GM23338 (cell line): ENCODE results near the gene ARL14. TPM values are rescaled to one million over a fixed set of nuclear protein-coding genes. Genes with fewer than 3 reads are reported as not detected.

Experiments
- ATAC-seq: fragments of 200-7000 bp; cut with Tn5 transposase; 3 replicates; pipeline ENCODE4 v1.9.1; 2020
- DNase-seq: peaks from one replicate; pipeline ENCODE4 v3.0.0-alpha.2; 2015; ENCODE audit warnings: low spot score
- H2AFZ ChIP-seq: fragments of 200-600 bp; sonication (generic); 2 replicates; pipeline ENCODE4 v1.8.0; 2016; ENCODE audit warnings: antibody characterized with exemption, mild to moderate bottlenecking, moderate library complexity
- H3F3A ChIP-seq: fragments of 200-600 bp; sonication (generic); replicated peaks from 2 replicates; pipeline ENCODE4 v1.8.0; 2017; ENCODE audit warnings: antibody characterized with exemption, mixed run types, low read depth
- H3K27ac ChIP-seq: fragments of 200-600 bp; sonication (generic); 2 replicates; pipeline ENCODE4 v1.6.1; 2016; ENCODE audit warnings: low read depth
- H3K27me3 ChIP-seq: fragments of 200-600 bp; sonication (generic); 2 replicates; pipeline ENCODE4 v1.8.0; 2016; ENCODE audit warnings: mild to moderate bottlenecking, mixed run types, moderate library complexity; ENCODE audit not compliant: insufficient read depth
- H3K36me3 ChIP-seq: fragments of 200-600 bp; sonication (generic); 2 replicates; pipeline ENCODE4 v1.8.0; 2016; ENCODE audit warnings: mild to moderate bottlenecking; ENCODE audit not compliant: insufficient read depth
- H3K4me1 ChIP-seq: fragments of 200-600 bp; sonication (generic); 2 replicates; pipeline ENCODE4 v1.8.0; 2016; ENCODE audit warnings: mild to moderate bottlenecking, moderate library complexity; ENCODE audit not compliant: insufficient read depth
- H3K4me2 ChIP-seq: fragments of 200-600 bp; sonication (generic); 2 replicates; pipeline ENCODE4 v1.7.1; 2017; ENCODE audit warnings: mixed run types
- H3K4me3 ChIP-seq: fragments of 200-600 bp; sonication (generic); 2 replicates; pipeline ENCODE4 v1.6.1; 2016; ENCODE audit warnings: mixed run types
- H3K79me2 ChIP-seq: fragments of 200-600 bp; sonication (generic); replicated peaks from 2 replicates; pipeline ENCODE4 v1.8.0; 2017; ENCODE audit warnings: mild to moderate bottlenecking; ENCODE audit not compliant: insufficient read depth
- H3K9me2 ChIP-seq: fragments of 200-600 bp; sonication (generic); 2 replicates; pipeline ENCODE4 v1.8.0; 2017; ENCODE audit not compliant: insufficient read depth
- H4K20me1 ChIP-seq: fragments of 200-600 bp; sonication (generic); replicated peaks from 2 replicates; pipeline ENCODE4 v1.8.0; 2017; ENCODE audit warnings: mild to moderate bottlenecking; ENCODE audit not compliant: insufficient read depth
- H3K27ac Mint-ChIP-seq: 2 replicates; pipeline ENCODE4 v1.8.0; 2020; ENCODE audit warnings: inconsistent platforms, mild to moderate bottlenecking, moderate library complexity, mixed read lengths
- H3K27me3 Mint-ChIP-seq: 3 replicates; pipeline ENCODE4 v1.8.0; 2022; ENCODE audit warnings: low read depth, mild to moderate bottlenecking, moderate library complexity, mixed read lengths, inconsistent platforms; ENCODE audit not compliant: insufficient read depth, poor library complexity
- H3K36me3 Mint-ChIP-seq: 3 replicates; pipeline ENCODE4 v1.8.0; 2021; ENCODE audit warnings: low read depth, mild to moderate bottlenecking, inconsistent platforms, moderate library complexity, mixed read lengths
- H3K4me1 Mint-ChIP-seq: 3 replicates; pipeline ENCODE4 v1.8.0; 2020; ENCODE audit warnings: mild to moderate bottlenecking, inconsistent platforms, mixed read lengths
- H3K4me3 Mint-ChIP-seq: 3 replicates; pipeline ENCODE4 v1.8.0; 2021; ENCODE audit warnings: moderate library complexity, mild to moderate bottlenecking, inconsistent platforms, mixed read lengths
- H3K9me3 Mint-ChIP-seq: 3 replicates; pipeline ENCODE4 v1.8.0; 2020; ENCODE audit warnings: moderate library complexity, mild to moderate bottlenecking, inconsistent platforms, mixed read lengths
- CREB1 ChIP-seq: fragments of 250-450 bp; sonication (Bioruptor Pico); IDR thresholded peaks from 2 replicates; pipeline ENCODE4 v1.5.0; 2020; ENCODE audit warnings: low read depth, mild to moderate bottlenecking, moderate library complexity
- EZH2phosphoT487 ChIP-seq: fragments of 200-600 bp; sonication (generic); IDR thresholded peaks from one replicate; pipeline ENCODE4 v1.8.1; 2018; ENCODE audit warnings: antibody characterized with exemption; ENCODE audit not compliant: unreplicated experiment
- NANOG ChIP-seq: IDR thresholded peaks from 2 replicates; pipeline ENCODE4 v1.6.1; 2016; ENCODE audit warnings: antibody characterized with exemption, borderline replicate concordance
- POLR2AphosphoS5 ChIP-seq: IDR thresholded peaks from 2 replicates; pipeline ENCODE4 v1.6.1; 2016; ENCODE audit warnings: antibody characterized with exemption, low read depth
- ZNF331 ChIP-seq: fragments of 250-450 bp; sonication (Bioruptor Pico); IDR thresholded peaks from 2 replicates; pipeline ENCODE4 v1.5.0; 2020; ENCODE audit warnings: low read depth, mild to moderate bottlenecking, moderate library complexity
- polyA plus RNA-seq: library from polyadenylated mRNA; unstranded; fragments of >200 nt; fragmentation: Nextera tagmentation; extraction: Ambion mirVana; gene quantifications from 2 replicates; pipeline ENCODE4 v1.2.1, GENCODE V29; 2016
- total RNA-seq: library from RNA; depleted of rRNA; stranded (reverse); fragments of >200 nt; shearing (Covaris generic); gene quantifications from 2 replicates; pipeline ENCODE4 v1.2.3, GENCODE V29; 2014
- TF ChIP-seq, protein P1 (sequence below), 2 experiments: fragments of 200-600 bp in 1 of 2; sonication (generic) in 1 of 2; conservative IDR thresholded peaks; 2 replicates each; pipeline versions ENCODE4 v1.5.1 to v1.6.1; 2016 to 2017; ENCODE audit warnings: antibody characterized with exemption in 2 of 2, low read depth in 2 of 2, mild to moderate bottlenecking in 2 of 2, moderate library complexity in 1 of 2
- TF ChIP-seq, protein P2 (sequence below): fragments of 250-450 bp; sonication (Bioruptor Pico); IDR thresholded peaks from 2 replicates; pipeline ENCODE4 v1.5.0; 2020; ENCODE audit warnings: mild to moderate bottlenecking, moderate library complexity
- TF ChIP-seq, protein P3 (sequence below): IDR thresholded peaks from one replicate; pipeline ENCODE4 v1.6.1; 2018; ENCODE audit warnings: antibody characterized with exemption; ENCODE audit not compliant: unreplicated experiment

Gene ARL14
- total and polyA plus RNA-seq, 2 experiments from 2014 or later, result not detected

DNA sequence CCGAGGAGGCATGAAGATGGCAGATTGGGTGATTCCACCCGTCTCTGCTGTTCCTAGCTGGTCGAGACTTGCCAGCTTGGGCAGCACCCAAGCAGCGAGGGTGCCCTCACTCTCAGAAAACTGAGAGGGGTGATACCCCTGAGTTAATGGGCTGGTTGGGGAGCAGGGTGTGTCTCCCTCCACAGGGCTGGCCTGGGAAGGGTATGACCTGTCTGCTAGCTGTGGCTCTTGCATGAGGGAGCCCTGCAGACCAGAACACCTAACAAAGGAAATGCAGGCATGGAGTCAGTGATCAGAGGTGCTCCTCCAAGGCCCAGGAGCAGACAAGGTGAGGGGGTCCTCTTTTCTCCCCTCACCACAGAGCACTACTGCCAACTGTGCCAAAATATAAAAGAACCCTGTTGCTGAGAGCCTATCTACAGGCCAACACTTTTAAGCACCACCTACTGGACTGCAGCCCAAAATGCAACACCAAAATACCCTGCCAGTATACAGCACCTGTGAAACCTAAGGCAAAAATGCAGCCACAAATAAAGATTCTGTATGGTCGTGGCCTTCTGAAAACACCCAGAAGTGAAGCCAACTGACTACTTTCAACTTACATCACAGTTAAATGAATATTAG, 43.3 kb downstream of the ARL14 start:
- Histone ChIP-seq H3K9me2 (0 out of 2 replicates have a peak, but pooled peaks cover 3% of the 10 kb centered on the region), H3K27ac (no peak overlapping the region), H3K27me3 (no peaks in the 10 kb centered on the region), H3K36me3 (no peaks in the 10 kb centered on the region), H3K4me2 (no peak overlapping the region), H3K4me1 (no peaks in the 10 kb centered on the region), H3K79me2 (no peaks in the 10 kb centered on the region), H2AFZ (peak overlapping the region; percentile 91), H4K20me1 (no peaks in the 10 kb centered on the region), H3K4me3 (no peak overlapping the region), H3F3A (no peaks in the 10 kb centered on the region)
- ATAC-seq (peak; percentile 97), DNase-seq (peak; percentile 41)
- Mint-ChIP-seq H3K4me1 (no peaks in the 10 kb centered on the region), H3K36me3 (no peaks in the 10 kb centered on the region; the same call in 2 of the 3 replicates), H3K4me3 (no peak overlapping the region), H3K9me3 (no peaks in the 10 kb centered on the region; the same call in 2 of the 3 replicates), H3K27me3 (no peaks in the 10 kb centered on the region), H3K27ac (no peak overlapping the region)
- TF ChIP-seq, protein P1, sequence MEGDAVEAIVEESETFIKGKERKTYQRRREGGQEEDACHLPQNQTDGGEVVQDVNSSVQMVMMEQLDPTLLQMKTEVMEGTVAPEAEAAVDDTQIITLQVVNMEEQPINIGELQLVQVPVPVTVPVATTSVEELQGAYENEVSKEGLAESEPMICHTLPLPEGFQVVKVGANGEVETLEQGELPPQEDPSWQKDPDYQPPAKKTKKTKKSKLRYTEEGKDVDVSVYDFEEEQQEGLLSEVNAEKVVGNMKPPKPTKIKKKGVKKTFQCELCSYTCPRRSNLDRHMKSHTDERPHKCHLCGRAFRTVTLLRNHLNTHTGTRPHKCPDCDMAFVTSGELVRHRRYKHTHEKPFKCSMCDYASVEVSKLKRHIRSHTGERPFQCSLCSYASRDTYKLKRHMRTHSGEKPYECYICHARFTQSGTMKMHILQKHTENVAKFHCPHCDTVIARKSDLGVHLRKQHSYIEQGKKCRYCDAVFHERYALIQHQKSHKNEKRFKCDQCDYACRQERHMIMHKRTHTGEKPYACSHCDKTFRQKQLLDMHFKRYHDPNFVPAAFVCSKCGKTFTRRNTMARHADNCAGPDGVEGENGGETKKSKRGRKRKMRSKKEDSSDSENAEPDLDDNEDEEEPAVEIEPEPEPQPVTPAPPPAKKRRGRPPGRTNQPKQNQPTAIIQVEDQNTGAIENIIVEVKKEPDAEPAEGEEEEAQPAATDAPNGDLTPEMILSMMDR (conservative IDR thresholded peaks at IDR 0.05; ENCODE audit: low read depth in 2 of 2), result peak; percentile 46 to 51
- no peak for TF ChIP-seq POLR2AphosphoS5

DNA sequence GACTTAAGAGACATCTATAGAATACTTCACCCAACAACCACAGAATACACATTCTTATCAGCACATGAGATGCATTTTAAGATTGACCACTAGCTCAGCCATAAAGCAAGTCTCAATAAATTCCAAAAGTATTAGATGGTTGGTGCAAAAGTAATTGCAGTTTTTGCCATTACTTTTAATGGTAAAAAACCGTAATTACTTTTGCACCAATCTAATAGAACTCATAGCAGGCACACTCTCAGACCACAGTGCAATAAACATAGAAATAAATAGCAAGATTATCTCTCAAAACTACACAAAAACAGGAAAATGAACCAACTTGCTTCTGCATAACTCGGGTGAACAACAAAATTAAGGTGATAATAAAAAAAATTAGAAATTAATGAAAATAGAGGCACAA, 45.4 kb downstream of the ARL14 start:
- H3K4me3 ChIP-seq, result no peak overlapping the region
- no peaks in the 10 kb centered on the region for H4K20me1 ChIP-seq
- H3K4me1 ChIP-seq, result no peaks in the 10 kb centered on the region
- 0 out of 2 replicates have a peak, but pooled peaks cover 3% of the 10 kb centered on the region for H3K9me2 ChIP-seq
- H2AFZ ChIP-seq, result no peak overlapping the region
- Mint-ChIP-seq H3K36me3 (no peaks in the 10 kb centered on the region; the same call in 2 of the 3 replicates), H3K9me3 (no peaks in the 10 kb centered on the region; the same call in 2 of the 3 replicates), H3K27ac (no peak overlapping the region), H3K4me1 (no peaks in the 10 kb centered on the region), H3K4me3 (no peak overlapping the region), H3K27me3 (no peaks in the 10 kb centered on the region)
- H3K27me3 ChIP-seq, result no peaks in the 10 kb centered on the region
- H3K27ac ChIP-seq, result no peak overlapping the region
- no peaks in the 10 kb centered on the region for H3K79me2 ChIP-seq
- no peak for DNase-seq
- no peak overlapping the region for H3K4me2 ChIP-seq
- no peaks in the 10 kb centered on the region for H3F3A ChIP-seq
- no peak for ATAC-seq
- H3K36me3 ChIP-seq, result no peaks in the 10 kb centered on the region
- no peak for TF ChIP-seq POLR2AphosphoS5
- TF ChIP-seq, protein P2, sequence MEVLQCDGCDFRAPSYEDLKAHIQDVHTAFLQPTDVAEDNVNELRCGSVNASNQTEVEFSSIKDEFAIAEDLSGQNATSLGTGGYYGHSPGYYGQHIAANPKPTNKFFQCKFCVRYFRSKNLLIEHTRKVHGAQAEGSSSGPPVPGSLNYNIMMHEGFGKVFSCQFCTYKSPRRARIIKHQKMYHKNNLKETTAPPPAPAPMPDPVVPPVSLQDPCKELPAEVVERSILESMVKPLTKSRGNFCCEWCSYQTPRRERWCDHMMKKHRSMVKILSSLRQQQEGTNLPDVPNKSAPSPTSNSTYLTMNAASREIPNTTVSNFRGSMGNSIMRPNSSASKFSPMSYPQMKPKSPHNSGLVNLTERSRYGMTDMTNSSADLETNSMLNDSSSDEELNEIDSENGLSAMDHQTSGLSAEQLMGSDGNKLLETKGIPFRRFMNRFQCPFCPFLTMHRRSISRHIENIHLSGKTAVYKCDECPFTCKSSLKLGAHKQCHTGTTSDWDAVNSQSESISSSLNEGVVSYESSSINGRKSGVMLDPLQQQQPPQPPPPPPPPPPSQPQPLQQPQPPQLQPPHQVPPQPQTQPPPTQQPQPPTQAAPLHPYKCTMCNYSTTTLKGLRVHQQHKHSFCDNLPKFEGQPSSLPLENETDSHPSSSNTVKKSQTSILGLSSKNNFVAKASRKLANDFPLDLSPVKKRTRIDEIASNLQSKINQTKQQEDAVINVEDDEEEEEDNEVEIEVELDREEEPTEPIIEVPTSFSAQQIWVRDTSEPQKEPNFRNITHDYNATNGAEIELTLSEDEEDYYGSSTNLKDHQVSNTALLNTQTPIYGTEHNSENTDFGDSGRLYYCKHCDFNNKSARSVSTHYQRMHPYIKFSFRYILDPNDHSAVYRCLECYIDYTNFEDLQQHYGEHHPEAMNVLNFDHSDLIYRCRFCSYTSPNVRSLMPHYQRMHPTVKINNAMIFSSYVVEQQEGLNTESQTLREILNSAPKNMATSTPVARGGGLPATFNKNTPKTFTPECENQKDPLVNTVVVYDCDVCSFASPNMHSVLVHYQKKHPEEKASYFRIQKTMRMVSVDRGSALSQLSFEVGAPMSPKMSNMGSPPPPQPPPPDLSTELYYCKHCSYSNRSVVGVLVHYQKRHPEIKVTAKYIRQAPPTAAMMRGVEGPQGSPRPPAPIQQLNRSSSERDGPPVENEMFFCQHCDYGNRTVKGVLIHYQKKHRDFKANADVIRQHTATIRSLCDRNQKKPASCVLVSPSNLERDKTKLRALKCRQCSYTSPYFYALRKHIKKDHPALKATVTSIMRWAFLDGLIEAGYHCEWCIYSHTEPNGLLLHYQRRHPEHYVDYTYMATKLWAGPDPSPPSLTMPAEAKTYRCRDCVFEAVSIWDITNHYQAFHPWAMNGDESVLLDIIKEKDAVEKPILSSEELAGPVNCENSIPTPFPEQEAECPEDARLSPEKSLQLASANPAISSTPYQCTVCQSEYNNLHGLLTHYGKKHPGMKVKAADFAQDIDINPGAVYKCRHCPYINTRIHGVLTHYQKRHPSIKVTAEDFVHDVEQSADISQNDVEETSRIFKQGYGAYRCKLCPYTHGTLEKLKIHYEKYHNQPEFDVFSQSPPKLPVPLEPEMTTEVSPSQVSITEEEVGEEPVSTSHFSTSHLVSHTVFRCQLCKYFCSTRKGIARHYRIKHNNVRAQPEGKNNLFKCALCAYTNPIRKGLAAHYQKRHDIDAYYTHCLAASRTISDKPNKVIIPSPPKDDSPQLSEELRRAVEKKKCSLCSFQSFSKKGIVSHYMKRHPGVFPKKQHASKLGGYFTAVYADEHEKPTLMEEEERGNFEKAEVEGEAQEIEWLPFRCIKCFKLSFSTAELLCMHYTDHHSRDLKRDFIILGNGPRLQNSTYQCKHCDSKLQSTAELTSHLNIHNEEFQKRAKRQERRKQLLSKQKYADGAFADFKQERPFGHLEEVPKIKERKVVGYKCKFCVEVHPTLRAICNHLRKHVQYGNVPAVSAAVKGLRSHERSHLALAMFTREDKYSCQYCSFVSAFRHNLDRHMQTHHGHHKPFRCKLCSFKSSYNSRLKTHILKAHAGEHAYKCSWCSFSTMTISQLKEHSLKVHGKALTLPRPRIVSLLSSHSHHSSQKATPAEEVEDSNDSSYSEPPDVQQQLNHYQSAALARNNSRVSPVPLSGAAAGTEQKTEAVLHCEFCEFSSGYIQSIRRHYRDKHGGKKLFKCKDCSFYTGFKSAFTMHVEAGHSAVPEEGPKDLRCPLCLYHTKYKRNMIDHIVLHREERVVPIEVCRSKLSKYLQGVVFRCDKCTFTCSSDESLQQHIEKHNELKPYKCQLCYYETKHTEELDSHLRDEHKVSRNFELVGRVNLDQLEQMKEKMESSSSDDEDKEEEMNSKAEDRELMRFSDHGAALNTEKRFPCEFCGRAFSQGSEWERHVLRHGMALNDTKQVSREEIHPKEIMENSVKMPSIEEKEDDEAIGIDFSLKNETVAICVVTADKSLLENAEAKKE (CRISPR knock-in tag), result no peak
- TF ChIP-seq NANOG, result no peak
- no peak for TF ChIP-seq EZH2phosphoT487
- TF ChIP-seq ZNF331 (CRISPR knock-in tag), result no peak
- no peak for TF ChIP-seq CREB1 (CRISPR knock-in tag)
- TF ChIP-seq, protein P3, sequence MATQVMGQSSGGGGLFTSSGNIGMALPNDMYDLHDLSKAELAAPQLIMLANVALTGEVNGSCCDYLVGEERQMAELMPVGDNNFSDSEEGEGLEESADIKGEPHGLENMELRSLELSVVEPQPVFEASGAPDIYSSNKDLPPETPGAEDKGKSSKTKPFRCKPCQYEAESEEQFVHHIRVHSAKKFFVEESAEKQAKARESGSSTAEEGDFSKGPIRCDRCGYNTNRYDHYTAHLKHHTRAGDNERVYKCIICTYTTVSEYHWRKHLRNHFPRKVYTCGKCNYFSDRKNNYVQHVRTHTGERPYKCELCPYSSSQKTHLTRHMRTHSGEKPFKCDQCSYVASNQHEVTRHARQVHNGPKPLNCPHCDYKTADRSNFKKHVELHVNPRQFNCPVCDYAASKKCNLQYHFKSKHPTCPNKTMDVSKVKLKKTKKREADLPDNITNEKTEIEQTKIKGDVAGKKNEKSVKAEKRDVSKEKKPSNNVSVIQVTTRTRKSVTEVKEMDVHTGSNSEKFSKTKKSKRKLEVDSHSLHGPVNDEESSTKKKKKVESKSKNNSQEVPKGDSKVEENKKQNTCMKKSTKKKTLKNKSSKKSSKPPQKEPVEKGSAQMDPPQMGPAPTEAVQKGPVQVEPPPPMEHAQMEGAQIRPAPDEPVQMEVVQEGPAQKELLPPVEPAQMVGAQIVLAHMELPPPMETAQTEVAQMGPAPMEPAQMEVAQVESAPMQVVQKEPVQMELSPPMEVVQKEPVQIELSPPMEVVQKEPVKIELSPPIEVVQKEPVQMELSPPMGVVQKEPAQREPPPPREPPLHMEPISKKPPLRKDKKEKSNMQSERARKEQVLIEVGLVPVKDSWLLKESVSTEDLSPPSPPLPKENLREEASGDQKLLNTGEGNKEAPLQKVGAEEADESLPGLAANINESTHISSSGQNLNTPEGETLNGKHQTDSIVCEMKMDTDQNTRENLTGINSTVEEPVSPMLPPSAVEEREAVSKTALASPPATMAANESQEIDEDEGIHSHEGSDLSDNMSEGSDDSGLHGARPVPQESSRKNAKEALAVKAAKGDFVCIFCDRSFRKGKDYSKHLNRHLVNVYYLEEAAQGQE, result no peak
